Esophagus muscularis mucosa (tissue), 4 donors: ENCODE measurements around the gene PCDH1. TPM values are rescaled to one million over a fixed set of nuclear protein-coding genes. Genes with fewer than 3 reads are reported as not detected.
A peak's percentile ranks its signal among the peaks of the same experiment; 100 is the strongest.

Source experiments
- DNase-seq: peaks from one replicate; pipeline ENCODE4 v3.0.0-alpha.2; 2017; ENCODE audit errors: extremely low spot score
- H3K27ac ChIP-seq, 4 donors: fragments of 200-600 bp; sonication (generic); replicated peaks in 1 of 4; 1 replicate in 3 of 4; 2 replicates in 1 of 4; pipeline ENCODE4 v1.5.1; 2016 to 2019; ENCODE audit warnings: mild to moderate bottlenecking in 1 of 4
- H3K27me3 ChIP-seq, 4 donors: fragments of 200-600 bp; sonication (generic); one replicate each; pipeline versions ENCODE4 v1.5.1 to v1.6.0; 2016 to 2019
- H3K36me3 ChIP-seq, 4 donors: fragments of 200-600 bp; sonication (generic); one replicate each; pipeline ENCODE4 v1.5.1; 2016 to 2019
- H3K4me1 ChIP-seq, 4 donors: fragments of 200-600 bp; sonication (generic); one replicate each; pipeline ENCODE4 v1.5.1; 2016 to 2019
- H3K4me3 ChIP-seq, 4 donors: fragments of 200-600 bp; sonication (generic); 1 replicate in 2 of 4; 2 replicates in 2 of 4; pipeline ENCODE4 v1.5.1; 2016 to 2019; ENCODE audit warnings: mild to moderate bottlenecking in 4 of 4, moderate library complexity in 1 of 4
- H3K9me3 ChIP-seq, 4 donors: fragments of 200-600 bp; sonication (generic); 1 replicate in 3 of 4; 2 replicates in 1 of 4; pipeline ENCODE4 v1.5.1; 2016 to 2019
- EP300 ChIP-seq: sonication (generic); formaldehyde crosslinking; IDR thresholded peaks from one replicate; pipeline ENCODE4 v1.6.1; 2017; ENCODE audit warnings: antibody characterized with exemption
- POLR2A ChIP-seq: fragments of 450-650 bp; IDR thresholded peaks from one replicate; pipeline ENCODE4 v1.6.1; 2017; ENCODE audit warnings: antibody characterized with exemption, moderate library complexity, mild to moderate bottlenecking, low read depth
- POLR2AphosphoS5 ChIP-seq, 2 donors: sonication (generic); formaldehyde crosslinking; IDR thresholded peaks; one replicate each; pipeline ENCODE4 v1.6.1; 2017; ENCODE audit warnings: antibody characterized with exemption in 2 of 2
- whole genome bisulfite sequencing: methylation state at CpG from one replicate; pipeline ENCODE4 v1.1.5; 2018; 5-methylcytosine and 5-hydroxymethylcytosine counted together
- intact Hi-C: fragments of 100-400 bp; cut with DNase I; formaldehyde crosslinking; loops from one replicate; pipeline ENCODE4 v1.15.1; 2023
- total RNA-seq, 4 donors: library from RNA; depleted of rRNA; stranded (reverse); fragments of >200 nt; gene quantifications; one replicate each; pipeline versions ENCODE4 v1.1.0 to v1.2.1, GENCODE V29; 2016
- TF ChIP-seq, protein P1 (sequence below), 3 experiments: fragments of 200-600 bp in 2 of 3; fragments of 450-650 bp in 1 of 3; sonication (generic) in 2 of 3; IDR thresholded peaks; one replicate each; pipeline ENCODE4 v1.5.1; 2017 to 2019; ENCODE audit warnings: antibody characterized with exemption in 3 of 3, mild to moderate bottlenecking in 2 of 3, moderate library complexity in 1 of 3

PCDH1 gene
- total RNA-seq, 4 donors from 2014 or later = 18.7 to 57.8 (median 38.2) TPM

DNA sequence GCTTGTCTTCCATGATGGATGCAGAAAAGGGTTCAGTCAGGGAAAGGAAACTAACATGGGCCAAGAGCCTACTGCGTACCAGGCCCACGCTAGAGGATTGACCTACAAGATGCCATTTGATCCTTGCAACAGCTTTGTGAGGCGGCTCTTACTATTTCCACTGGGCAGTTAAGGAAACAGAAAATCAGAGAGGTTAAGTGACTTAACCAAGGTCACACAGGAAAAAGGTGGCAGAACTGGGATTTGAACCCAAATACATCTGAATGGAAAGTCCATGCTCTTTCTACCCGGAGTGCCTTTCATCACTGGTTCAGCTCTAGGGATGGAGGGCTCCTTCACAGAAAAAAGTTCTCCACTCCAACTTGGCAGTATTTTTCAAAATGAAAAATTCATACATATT, 50.0 kb downstream of the PCDH1 start:
- intact Hi-C loops = no loop called here
- TF ChIP-seq POLR2A (no peak), POLR2AphosphoS5 (IDR thresholded peaks at IDR 0.05) (no peak), EP300 (no peak)
- TF ChIP-seq, protein P1, sequence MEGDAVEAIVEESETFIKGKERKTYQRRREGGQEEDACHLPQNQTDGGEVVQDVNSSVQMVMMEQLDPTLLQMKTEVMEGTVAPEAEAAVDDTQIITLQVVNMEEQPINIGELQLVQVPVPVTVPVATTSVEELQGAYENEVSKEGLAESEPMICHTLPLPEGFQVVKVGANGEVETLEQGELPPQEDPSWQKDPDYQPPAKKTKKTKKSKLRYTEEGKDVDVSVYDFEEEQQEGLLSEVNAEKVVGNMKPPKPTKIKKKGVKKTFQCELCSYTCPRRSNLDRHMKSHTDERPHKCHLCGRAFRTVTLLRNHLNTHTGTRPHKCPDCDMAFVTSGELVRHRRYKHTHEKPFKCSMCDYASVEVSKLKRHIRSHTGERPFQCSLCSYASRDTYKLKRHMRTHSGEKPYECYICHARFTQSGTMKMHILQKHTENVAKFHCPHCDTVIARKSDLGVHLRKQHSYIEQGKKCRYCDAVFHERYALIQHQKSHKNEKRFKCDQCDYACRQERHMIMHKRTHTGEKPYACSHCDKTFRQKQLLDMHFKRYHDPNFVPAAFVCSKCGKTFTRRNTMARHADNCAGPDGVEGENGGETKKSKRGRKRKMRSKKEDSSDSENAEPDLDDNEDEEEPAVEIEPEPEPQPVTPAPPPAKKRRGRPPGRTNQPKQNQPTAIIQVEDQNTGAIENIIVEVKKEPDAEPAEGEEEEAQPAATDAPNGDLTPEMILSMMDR (IDR thresholded peaks at IDR 0.05) = no peak
- WGBS = 73% methylated on average over 4 of the region's 4 CpGs
- no peaks in the 10 kb centered on the region for H3K9me3 ChIP-seq
- peaks cover 0 to 34% (median 0%) of the 10 kb centered on the region in 4 donors for H3K27me3 ChIP-seq
- H3K4me3 ChIP-seq = no peak overlapping the region
- H3K4me1 ChIP-seq = peaks cover 0 to 20% (median 9%) of the 10 kb centered on the region in 4 donors
- DNase-seq = no peak
- H3K27ac ChIP-seq = peak overlapping the region in 1 of 4 donors; percentile 30
- H3K36me3 ChIP-seq = peaks cover 0 to 16% (median 0%) of the 10 kb centered on the region in 4 donors

DNA sequence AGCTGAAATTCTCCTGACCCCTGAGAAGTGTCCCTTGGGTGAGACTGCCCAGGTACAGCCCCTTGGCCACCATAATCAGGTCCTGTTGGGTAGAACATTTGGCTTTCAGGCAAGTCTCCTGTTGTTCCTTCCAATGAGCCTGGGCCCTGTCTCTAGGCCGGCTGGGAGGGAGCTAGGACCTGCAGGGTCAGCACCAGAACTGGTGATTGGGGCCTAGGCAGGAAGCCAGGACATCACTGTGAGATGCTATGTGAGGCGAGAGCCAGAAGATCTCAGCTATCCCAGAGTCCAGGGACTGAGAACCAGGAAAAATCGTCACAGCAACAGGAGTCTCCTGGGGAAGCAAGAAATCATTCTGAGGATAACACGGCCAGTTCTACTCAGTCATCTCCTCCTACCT, 51.5 kb downstream of the PCDH1 start:
- DNase-seq = no peak
- H3K36me3 ChIP-seq = peaks cover 0 to 16% (median 0%) of the 10 kb centered on the region in 4 donors
- H3K4me1 ChIP-seq = peaks cover 0 to 35% (median 19%) of the 10 kb centered on the region in 4 donors
- WGBS = 59% methylated on average over 4 of the region's 4 CpGs
- H3K27me3 ChIP-seq = peaks cover 0 to 30% (median 0%) of the 10 kb centered on the region in 4 donors
- H3K9me3 ChIP-seq = no peaks in the 10 kb centered on the region
- H3K27ac ChIP-seq = peak overlapping the region in 1 of 4 donors; percentile 24
- TF ChIP-seq, protein P1 (IDR thresholded peaks at IDR 0.05) = no peak
- TF ChIP-seq POLR2A = no peak
- TF ChIP-seq EP300 = no peak
- no peak for TF ChIP-seq POLR2AphosphoS5 (IDR thresholded peaks at IDR 0.05)
- H3K4me3 ChIP-seq = no peak overlapping the region
- intact Hi-C loops = no loop called here

DNA sequence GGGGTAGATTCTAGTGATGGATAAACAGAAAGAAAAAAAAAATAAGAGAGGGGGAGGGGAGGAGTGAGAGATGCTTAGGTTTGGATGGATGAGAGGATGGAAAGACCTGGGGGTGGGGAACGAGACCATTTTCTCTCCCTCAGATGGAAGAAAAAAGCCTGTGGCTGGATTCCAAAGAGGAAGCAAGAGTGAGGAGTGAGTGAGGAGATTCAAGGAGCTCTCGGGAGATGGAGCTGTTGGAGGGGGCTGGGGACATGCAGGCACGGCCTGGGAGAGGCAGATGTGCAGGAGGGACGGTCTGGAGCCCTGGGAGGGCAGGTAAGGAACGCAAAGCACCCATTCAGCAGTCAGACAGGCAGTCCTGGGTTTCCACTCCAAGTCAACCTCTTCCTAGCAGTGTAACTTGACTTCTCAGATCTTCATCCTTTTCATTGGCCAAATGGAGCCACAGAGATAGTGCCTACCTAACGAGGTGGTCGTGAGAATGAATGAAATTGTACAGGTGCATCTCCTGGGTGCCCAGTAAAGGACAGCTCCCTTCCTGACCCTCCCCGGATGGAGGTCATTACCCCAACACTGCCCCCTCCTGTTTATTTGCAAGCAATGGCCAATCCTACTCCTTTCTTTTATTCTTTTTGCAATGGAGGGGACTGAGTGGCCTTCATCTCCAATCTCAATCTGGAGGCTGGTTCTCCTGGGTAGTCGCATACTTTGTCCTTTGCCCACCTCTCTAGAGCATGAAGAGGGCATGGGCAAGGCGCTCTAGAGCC, 52.2 kb downstream of the PCDH1 start:
- DNase-seq = no peak
- no peak overlapping the region for H3K4me3 ChIP-seq
- peaks cover 0 to 23% (median 0%) of the 10 kb centered on the region in 4 donors for H3K27me3 ChIP-seq
- intact Hi-C loops = no loop called here
- WGBS = 46% methylated on average over 10 of the region's 10 CpGs
- TF ChIP-seq, protein P1 (IDR thresholded peaks at IDR 0.05) = peak in 1 of 3 experiments; percentile 15
- TF ChIP-seq POLR2A = no peak
- H3K36me3 ChIP-seq = peaks cover 0 to 16% (median 0%) of the 10 kb centered on the region in 4 donors
- H3K9me3 ChIP-seq = no peaks in the 10 kb centered on the region
- H3K4me1 ChIP-seq = peaks cover 0 to 36% (median 23%) of the 10 kb centered on the region in 4 donors
- H3K27ac ChIP-seq = peak overlapping the region in 1 of 4 donors; percentile 24

DNA sequence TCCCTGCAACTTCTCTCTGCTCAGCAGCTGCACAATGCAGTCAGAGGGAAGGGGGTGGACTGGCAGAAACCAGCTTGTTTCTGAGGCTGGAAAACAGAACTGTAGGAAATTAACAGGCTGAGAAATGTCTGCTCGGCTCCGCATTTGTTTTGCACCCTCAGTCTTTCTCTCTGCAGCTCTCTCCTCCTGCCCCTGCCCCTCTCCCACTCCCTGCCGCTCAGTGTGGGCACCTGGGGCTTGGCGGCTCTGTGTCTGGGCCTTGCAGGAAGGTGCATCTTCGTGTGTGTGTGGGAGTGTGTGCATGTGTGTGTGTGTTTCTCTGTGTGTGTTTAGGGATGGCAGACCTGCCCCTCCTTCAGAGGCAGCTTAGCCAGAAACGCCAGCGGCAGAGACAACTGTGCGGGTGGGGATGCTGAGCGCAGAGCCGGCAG, 53.0 kb downstream of the PCDH1 start:
- 46% methylated on average over 10 of the region's 10 CpGs for WGBS
- peaks cover 0 to 39% (median 25%) of the 10 kb centered on the region in 4 donors for H3K4me1 ChIP-seq
- peaks cover 0 to 21% (median 0%) of the 10 kb centered on the region in 4 donors for H3K27me3 ChIP-seq
- no peaks in the 10 kb centered on the region for H3K9me3 ChIP-seq
- H3K36me3 ChIP-seq = peaks cover 0 to 16% (median 0%) of the 10 kb centered on the region in 4 donors
- TF ChIP-seq, protein P1 (IDR thresholded peaks at IDR 0.05) = no peak
- TF ChIP-seq EP300 (no peak), POLR2AphosphoS5 (IDR thresholded peaks at IDR 0.05) (no peak), POLR2A (no peak)
- intact Hi-C loops = no loop called here
- DNase-seq = no peak
- no peak overlapping the region for H3K27ac ChIP-seq
- no peak overlapping the region for H3K4me3 ChIP-seq
